A549 (cell line): ENCODE data around the gene ZNF773.
"Not testable (repeated sequence)": the region's sequence is repeated elsewhere in the genome, so short reads cannot be mapped to it uniquely, and the experiment has no call there.

Source experiments
- CBX8 ChIP-seq: fragments of 200-600 bp; sonication (generic); IDR thresholded peaks from 2 replicates; pipeline ENCODE4 v1.6.1; 2016
- CEBPB ChIP-seq, 2 experiments: fragments of >200 bp in 1 of 2; sonication (Bioruptor Twin) in 1 of 2; formaldehyde crosslinking in 1 of 2; IDR thresholded peaks; 2 replicates each; pipeline ENCODE4 v1.6.1; 2012 to 2016
- CTCF ChIP-seq: fragments of >200 bp; sonication (Bioruptor Twin); formaldehyde crosslinking; IDR thresholded peaks from 3 replicates; pipeline ENCODE4 v1.5.1; 2016
- EP300 ChIP-seq, 2 experiments: fragments of >200 bp; sonication (Bioruptor Twin); formaldehyde crosslinking; IDR thresholded peaks; 2 replicates in 1 of 2; 3 replicates in 1 of 2; pipeline ENCODE4 v1.6.1; 2016 to 2017
- HOXB5 ChIP-seq: fragments of 250-450 bp; sonication (Bioruptor Pico); IDR thresholded peaks from 2 replicates; pipeline ENCODE4 v1.5.0; 2020; ENCODE audit warnings: mild to moderate bottlenecking, moderate library complexity
- JUN ChIP-seq, 2 experiments: fragments of >200 bp; sonication (Bioruptor Twin); formaldehyde crosslinking; IDR thresholded peaks; 2 replicates in 1 of 2; 3 replicates in 1 of 2; pipeline ENCODE4 v1.6.1; 2016 to 2017
- POLR2A ChIP-seq: IDR thresholded peaks from 2 replicates; pipeline ENCODE4 v1.6.1; 2012; ENCODE audit warnings: mild to moderate bottlenecking, low read length
- RFX5 ChIP-seq: fragments of 450-650 bp; IDR thresholded peaks from 2 replicates; pipeline ENCODE4 v1.7.1; 2014; ENCODE audit warnings: antibody characterized with exemption, mild to moderate bottlenecking, moderate library complexity
- SMC3 ChIP-seq: fragments of >200 bp; sonication (Bioruptor Twin); formaldehyde crosslinking; IDR thresholded peaks from 3 replicates; pipeline ENCODE4 v1.6.1; 2018; ENCODE audit warnings: inconsistent platforms
- TF ChIP-seq, protein P1 (sequence below): fragments of >200 bp; sonication (Bioruptor Twin); formaldehyde crosslinking; IDR thresholded peaks from 3 replicates; pipeline ENCODE4 v1.6.1; 2016

DNA sequence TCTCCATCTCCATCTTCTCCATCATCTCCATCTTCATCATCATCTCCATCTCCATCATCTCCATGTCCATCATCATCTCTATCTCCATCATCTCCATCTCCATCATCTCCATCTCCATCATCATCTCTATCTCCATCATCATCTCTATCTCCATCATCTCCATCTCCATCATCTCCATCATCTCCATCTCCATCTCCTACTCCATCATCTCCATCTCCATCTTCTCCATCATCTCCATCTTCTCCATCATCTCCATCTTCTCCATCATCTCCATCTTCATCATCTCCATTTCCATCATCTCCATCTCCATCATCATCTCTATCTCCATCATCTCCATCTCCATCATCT, 432 bp upstream of the ZNF773 start:
- TF ChIP-seq CTCF; POLR2A; RFX5; CBX8; HOXB5 (CRISPR knock-in tag); CEBPB (IDR thresholded peaks at IDR 0.05); EP300 (IDR thresholded peaks at IDR 0.05); SMC3; JUN (IDR thresholded peaks at IDR 0.05): not testable (repeated sequence)
- TF ChIP-seq, protein P1, sequence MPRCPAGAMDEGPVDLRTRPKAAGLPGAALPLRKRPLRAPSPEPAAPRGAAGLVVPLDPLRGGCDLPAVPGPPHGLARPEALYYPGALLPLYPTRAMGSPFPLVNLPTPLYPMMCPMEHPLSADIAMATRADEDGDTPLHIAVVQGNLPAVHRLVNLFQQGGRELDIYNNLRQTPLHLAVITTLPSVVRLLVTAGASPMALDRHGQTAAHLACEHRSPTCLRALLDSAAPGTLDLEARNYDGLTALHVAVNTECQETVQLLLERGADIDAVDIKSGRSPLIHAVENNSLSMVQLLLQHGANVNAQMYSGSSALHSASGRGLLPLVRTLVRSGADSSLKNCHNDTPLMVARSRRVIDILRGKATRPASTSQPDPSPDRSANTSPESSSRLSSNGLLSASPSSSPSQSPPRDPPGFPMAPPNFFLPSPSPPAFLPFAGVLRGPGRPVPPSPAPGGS: not testable (repeated sequence)
